ENCODE data around the gene STARD13.

Gene STARD13

DNA sequence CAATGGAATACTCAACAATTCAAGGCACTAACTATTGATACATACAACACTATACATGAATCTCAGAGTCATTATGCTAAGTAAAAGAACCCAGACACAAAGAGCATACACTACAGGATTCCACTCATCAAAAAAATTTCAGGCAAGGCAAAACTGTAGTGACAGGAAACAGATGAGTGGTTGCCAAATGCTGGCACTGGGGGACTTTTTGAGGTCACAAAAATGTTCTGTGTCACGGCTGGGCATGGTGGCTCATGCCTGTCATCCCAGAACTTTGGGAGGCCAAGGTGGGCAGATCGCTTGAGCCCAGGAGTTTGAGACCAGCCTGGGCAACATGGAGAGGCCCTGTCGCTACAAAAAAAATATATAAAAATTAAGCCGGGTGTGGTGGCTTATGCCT, 139.9 kb downstream of the STARD13 start:
- DNase-seq (ENCODE audit: low read depth, low spot score): no peak

DNA sequence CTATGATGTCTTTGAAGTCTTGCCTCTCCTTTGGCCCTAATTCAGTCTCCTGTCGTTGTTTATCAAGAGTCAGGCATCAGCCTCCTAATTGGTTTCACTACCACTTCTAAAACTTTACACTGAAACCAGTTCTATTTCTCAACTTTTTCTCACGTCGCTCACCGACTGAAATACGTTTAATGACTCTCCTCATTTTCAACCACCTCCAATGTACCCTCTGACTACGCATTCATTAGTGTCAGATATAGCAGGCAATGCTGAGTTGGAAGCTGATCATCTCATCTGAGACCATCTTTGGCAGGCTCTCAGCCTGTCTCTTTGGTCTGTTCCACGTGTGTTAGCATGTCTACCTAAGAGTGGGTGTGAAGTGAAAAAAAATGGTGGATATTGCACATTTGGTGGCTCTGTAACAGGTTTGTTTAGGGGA, 141.2 kb downstream of the STARD13 start:
- no peak for DNase-seq (ENCODE audit: low read depth, low spot score)

DNA sequence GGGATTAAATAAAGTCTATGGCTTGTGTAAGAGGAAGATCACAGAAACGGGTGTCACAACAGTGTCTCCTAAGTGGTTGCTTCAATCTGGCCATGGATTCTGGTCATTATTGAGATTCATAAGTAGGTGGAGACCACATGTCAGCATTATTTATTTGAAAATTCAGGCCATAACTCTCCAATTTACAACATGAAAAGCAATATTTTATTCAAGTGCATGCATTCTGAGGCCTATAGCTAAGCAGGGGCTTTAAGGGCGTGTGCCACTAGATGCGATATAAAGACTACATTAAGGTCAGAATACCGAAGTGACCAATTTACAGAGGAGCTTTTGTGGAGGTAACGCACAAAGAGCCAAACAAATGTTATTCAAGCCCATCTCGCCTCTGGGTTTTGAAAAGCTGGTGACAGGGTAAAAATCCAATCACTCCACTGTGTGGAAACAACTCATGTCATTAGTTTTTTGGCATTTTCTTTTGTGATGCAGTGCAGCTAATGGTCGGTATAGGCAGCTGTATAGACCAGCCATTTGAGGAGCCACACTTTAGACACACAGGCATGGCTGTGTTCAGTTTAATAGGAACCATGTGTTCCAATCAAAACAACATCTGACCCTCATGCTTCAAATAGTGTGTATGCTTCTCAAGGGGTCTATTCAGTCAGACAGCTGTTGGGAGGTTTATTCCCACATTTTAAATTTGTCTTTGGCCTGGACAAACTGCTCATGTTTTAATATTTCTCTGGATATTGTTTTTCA, 145.6 kb downstream of the STARD13 start:
- DNase-seq (ENCODE audit: low read depth, low spot score): no peak

DNA sequence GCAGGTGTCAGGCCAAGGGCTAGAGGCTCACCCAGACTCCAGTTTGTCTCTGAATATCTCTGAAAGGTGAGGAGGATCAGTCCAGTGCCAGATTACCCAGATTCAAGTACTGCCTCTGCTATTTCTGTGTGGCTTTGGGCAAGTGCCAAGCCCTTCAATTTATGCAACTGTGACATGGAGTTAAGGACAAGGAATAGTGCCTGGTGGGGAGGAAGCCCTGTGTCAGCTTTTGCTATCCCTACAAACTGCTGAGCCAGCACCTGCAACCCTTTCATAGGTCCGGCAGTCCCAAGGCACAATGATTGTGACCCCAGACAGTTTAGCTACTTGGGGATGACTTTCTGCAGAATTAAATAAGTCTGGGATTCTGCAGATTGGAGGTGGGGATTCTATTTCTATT, 146.4 kb downstream of the STARD13 start:
- no peak for DNase-seq (ENCODE audit: low read depth, low spot score)

DNA sequence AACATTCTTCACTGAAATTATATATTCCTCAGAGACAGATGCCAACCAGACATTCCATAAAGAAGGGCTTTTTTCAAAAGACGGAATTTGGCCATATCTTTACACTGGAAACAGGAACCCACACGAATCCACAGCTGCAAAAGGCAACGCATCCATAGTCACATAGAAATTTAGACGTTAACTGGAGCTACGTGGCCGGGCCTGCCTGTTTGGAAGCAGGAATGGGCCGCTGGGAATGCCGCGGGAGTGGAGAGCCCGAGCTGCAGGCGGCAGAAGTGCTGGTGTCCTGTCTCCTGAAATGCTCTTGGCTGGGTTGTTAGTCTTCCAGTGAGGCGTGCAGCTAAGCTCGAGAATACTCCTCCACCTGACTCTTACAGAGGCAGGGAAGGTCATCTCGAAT, 147.1 kb downstream of the STARD13 start:
- DNase-seq (ENCODE audit: low read depth, low spot score): no peak

DNA sequence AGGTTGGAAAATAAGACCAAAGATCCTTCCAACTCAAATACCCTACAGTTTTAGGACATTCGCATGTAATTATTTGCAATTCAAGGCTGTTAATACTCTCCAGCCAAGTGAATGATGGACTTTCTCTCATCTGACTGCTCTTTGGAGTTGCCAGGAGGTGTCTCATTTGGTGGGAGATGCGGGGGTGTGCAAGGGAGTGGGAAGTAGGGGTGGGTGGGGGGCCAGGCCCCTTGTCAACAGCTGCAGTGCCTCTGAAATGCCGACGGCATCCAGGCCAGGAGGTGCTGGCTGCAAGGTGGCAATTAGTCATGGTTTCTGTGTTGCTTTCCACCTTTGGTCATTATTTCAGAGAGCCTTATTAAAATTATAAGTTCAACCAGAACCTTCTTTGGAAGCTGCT, 147.8 kb downstream of the STARD13 start:
- no peak for DNase-seq (ENCODE audit: low read depth, low spot score)

DNA sequence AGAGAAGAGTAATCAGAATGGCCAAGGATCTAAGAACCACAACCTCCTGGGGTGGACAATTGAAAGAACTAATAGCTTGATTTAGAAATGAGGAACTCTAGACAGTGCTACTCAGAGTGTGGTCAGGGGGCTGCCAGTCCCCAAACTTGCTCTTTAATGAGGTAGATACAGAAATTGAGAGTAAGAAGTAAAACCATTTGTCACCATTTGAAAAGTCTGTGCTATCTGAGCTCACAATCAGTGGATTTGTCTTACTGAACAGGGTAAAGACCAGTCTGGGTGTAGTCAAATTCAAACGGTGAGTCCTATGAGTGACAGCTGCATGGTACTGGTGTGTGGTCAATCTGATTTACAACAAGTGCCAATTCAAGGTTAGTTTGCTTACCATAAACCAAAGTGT, 150.5 kb downstream of the STARD13 start:
- DNase-seq (ENCODE audit: low read depth, low spot score): no peak

DNA sequence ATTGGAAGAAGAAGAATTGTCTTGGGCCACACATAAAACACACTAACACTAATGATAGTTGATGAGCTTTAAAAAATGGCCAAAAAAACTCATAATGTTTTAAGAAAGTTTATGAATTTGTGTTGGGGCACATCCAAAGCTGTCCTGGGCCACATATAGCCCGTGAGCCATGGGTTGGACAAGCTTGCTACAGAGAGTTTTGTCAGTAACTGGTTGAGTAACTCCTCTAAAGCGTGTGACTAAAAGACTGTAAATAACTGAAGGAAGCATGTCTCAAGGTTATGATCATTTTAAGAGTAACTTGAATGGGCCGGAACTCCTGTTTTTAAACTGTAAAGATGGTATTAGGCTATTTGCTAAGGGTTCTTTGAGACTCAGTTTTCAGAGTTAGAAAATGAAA, 151.3 kb downstream of the STARD13 start:
- DNase-seq (ENCODE audit: low read depth, low spot score): no peak

DNA sequence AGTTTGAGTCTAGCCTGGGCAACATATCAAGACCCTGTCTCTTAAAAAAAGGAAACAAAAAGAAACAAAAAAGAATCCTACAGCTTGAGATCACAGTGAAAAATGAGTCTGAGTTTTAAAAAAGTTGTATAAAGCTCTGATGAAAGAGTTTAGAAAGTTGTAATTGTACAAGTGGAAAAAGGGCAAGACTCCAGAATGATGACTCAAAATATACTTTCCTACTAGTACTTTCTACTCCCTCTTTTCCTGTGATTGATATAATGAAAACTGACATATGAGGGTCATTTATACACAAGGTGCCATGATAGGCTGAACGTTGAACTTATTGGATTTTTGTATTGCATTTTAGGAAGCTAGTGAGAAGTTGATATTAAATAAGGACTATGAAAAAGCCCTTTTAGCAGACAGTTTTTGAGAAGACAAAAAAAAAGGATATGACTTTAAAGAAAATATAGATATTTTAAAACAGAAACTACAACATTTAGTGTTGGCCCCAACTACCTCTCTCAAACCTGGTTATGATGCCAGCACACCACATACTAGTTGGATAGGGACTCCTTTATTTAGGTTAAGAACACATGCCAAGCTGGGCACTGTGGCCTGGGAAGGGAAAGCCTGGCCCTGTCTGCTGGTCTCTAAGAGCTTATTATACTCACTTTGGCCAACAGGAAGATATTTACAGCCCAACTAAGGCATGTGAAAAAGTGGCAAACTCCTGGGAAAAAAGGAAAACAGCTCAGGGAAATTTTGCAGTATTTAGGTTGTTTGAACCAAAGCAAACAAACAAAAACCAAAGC, 152.7 kb downstream of the STARD13 start:
- DNase-seq (ENCODE audit: low read depth, low spot score): no peak

DNA sequence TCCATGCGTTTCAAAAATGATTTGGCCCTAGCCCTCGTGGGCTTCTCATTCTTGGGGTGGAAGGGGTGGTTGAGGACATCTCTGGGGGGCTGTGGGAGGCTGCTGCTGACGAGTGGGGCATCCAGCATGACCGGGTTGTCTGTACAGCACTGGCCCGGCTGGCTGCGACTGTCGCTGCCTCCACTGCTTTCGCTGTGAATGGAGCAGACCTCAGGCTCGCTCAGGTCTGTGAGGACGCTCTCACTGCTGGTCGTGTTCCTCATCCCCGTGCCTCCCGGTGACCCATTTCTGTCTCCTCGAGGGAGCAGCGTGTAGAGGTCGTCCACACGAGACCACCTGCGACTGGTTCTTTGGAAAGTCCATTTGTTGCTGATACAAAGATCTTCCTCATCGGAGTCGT, 155.7 kb downstream of the STARD13 start:
- no peak for DNase-seq (ENCODE audit: low read depth, low spot score)

DNA sequence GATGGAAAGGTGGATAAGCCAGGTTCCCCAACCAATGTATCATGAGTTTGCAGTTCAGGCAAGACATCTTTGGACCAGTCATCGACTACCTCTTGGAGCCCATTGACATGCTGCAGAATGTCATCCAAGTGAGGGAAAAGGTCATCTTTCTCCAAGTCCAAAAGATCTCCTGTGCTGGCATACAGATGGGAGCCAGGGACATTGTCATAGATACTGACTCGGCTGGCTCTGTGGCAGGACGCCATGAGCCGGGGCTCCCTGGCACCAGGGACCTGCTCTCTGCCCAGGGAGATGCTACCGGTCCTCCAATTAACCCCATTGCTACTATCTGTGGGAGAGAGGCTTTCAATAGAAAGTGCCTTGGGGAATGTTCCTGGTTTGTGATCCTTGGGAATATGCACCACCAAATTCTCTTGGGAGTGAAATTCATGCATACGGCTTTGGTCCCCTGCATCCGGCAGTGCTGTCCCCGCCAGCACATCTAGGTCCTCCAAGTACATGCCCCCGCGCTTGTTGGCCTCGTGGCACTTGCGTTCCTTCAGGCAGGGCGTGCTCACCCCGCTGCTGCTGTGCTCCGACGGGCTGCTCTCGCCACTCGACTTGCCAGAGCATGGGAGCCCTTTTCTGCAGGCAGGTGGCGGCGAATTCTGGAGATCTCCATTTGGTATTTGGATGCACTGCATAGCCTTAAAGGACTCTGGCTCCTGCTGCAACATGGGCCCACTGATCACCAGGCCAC, 156.3 kb downstream of the STARD13 start:
- DNase-seq (ENCODE audit: low read depth, low spot score): no peak

DNA sequence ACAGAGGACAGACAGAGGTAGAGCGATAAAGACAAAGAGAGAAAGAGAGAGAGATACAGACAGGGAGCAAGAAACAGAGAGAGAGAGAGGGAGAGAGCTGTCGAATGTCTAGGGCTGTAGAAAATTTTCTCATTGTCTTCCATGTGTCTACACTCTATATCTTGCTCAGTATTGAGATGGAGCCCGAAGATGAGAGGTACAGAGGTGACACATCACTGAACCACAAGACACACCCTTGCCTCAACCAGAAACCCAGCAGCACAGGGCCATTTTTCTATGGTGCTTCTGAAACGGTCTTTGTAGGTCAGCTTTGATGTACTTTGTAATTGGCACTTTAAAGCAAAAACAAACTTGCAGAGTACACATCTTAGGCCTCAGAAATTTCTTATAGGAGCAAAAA, 157.4 kb downstream of the STARD13 start:
- no peak for DNase-seq (ENCODE audit: low read depth, low spot score)

DNA sequence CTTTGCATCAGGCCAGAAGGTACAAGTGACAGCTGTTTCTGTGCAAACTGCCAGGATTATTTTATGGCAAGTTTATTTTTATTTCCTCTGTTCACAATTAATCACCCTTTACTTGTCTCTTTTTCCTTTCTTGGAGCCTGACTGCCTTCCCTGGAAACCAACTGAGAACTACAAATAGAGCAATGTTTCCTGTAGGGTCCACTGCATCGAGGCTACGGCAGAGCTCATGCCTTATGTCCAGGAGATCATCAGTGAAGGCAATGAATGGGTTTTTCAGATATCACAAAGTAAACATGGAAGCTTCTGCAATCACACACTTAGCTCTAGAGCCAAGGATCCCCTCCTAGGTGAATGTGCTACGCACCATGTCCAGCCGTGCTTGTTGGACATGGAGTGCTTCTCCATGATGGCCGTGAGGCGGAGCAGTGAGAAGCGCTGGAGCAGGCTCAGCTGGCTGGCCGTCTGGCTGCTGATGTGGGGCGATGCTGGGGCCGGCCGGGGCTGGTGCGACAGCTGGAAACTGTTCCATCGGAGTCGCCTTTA, 158.5 kb downstream of the STARD13 start:
- DNase-seq (ENCODE audit: low read depth, low spot score): no peak

DNA sequence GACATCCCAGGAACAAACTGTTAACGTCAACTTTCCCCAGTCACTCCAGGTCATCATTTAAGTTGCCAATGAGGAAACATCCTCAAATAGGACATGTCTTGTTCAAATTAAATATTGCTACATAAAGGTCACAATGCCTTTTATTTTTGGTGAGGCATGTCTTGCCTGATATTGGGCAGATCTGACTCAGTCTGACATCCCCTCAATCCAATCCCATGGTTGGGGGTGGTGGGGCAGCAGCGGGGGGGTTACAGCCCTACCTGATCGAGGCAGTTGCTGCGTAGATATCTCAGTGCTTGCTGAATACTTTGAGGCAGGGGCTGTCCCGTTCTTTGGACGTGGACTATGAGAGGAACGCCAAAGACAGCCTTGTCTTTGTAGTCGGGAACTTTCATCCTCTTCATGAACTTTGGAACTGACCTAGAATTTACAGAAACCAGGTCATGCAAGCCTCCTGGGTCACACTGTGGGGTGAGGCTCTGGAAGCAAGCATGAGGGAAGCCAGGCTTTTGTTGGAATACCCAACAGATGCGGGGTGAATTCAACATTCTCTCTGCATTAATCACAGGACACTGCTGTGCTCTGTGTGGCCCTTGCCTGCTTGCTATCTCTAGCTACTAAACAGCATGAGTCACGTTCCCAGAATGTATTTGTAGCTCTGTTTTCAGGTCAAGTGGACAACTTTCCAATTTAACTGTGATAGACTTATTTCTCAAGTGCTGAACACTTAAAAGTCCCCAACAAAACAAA, 159.6 kb downstream of the STARD13 start:
- DNase-seq (ENCODE audit: low read depth, low spot score): no peak

DNA sequence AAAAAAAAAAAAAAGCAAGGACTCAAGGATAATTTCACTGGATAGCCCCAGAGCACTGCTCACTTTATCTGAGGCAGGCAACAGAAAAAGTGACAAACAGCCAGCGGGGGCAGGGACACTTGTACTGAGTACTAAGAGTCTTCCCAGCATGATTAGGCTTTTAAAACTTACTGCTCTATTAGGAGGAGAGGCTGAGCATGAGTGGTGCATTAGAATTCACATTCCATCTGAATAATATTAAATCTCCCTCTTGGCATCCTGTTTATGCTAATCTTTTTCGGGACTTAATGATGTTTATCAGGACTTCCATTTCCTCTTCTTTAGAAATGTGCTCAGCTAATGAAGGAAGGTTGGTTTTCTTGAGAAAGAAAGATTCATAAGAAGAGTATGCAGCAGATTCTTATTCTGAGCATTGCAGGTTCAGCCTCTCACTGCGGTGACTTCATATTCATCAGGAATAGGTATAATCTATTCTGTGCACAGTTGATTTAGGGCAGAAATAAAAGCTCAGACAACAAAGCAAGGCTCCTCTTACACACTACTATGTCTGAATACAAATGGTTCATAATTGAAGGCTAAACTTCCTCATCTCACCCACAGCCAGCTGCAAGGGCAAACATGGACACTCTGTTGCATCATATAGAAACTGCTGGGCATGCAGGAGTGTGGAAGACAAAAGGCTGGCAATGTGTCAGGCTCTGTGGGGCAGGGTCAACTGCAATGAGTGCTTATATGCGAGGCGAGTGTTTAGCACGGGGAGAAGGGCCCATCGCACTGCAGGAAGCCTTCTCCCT, 162.3 kb downstream of the STARD13 start:
- DNase-seq (ENCODE audit: low read depth, low spot score): no peak

DNA sequence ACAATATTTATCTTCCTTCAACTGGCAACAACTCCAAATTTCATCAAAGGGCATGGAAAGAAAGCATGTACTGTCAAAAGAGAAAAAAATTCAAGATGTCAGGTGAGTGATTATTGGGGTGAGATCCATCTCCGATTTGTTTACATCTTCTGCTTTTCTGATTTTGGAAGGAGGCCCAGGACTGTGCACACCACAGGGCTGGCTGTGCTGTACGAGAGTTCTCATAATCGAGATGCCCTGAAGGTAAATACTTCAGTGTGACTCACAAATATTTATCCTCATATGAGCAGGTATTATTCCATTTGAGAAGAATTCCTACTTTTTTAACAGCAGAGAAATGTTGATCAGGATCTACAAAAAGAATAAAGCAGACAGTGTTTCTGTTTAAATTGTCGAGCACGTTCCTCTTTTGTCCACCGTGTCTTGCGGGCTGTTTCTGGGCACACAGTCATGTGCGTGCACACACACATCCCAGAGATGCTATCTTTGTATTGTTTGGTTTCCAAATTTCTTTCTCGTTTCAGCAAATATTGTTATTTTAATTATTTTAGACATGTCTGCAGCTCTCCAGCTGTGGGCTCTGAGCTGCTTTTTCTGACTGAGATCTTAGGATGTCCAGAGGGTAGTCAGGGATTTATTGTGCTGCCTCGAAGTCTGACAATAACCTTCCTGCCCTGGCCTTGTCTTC, 165.6 kb downstream of the STARD13 start:
- DNase-seq (ENCODE audit: low read depth, low spot score): no peak

DNA sequence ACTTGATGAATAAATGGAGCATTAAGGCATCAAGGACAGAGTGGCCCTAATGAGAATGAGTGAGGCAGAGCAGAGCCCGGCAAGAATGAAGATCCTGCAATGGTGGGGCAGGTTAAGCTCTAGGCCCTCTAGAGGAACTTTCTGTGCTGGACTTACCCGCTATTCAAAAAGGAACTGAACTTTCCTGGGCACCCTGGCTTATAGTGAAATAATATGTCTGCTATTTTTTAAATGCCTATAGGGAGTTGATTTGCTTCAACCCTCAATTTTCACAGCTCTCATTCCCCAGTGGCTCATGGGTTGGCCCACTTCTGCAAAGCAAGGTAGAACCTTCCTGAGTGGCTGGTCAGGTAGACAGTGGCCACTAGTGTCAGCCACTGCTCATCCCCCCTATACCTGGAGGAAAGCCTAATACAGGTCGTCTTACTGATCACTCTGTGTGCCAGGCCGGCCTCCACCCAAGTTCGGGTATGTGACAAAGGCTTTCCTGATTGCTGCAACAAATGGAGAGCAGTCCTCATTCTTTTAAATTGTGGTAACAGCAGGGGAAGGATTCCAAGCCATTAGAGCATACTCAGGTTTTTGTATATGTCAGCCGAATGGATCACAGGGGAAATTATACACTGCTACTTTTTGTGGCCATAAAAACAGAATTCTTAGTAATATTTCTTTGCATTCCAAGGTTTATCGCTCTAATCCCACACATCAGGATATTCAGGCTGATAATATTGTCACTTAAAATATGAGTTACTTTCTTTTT, 166.4 kb downstream of the STARD13 start:
- no peak for DNase-seq (ENCODE audit: low read depth, low spot score)

DNA sequence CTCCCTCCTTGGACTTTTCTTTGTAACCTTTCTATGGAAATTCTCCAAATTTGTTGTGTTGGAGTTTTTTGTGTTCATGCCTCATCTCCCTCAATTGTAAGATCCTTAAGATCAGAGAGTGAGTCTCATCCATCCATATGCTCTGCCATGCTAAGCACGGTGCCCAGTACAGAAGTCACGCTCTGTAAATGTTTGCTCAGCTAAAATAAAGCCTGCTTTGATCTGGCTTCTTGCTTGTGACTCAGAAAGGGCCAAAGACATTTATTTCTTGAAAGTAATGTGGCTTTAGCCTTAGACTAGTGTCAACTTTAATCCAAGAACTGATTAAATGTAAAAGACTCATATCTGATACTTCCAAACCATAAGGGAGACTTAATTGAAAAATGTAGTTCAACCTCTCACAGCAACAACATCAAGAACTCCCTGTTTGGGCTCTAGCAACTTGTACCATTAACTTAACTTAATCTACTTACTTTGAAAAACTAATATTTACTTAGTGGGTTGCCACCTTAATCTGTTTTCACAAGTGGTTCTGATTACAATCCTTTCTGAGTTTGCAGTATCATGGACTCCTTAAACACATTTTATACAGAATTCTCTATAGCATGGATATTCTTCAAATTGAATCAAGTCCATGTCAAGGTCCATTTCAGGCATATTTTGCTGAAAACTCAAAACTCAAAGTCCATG, 169.1 kb downstream of the STARD13 start:
- DNase-seq (ENCODE audit: low read depth, low spot score): no peak

DNA sequence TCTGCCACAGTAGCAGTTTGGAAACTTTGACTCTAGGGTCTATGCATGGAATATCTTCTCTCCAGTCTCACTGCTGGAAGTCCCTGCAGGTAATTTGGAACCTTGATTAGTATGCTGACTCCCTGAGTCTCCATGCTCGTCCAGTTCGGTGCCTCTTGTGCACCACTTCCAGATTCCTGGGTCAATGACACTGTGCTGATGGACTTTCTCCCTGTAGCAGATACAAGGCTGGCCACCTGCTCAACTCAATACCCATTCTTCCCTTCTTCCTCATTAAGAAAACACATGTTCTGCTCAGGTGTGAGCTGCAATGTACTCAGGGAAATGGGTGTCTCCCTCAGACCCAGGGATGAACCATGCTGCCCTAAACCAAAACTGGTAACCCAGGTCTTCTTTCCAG, 170.3 kb downstream of the STARD13 start:
- no peak for DNase-seq (ENCODE audit: low read depth, low spot score)

All from activated CD4-positive, CD25-positive, alpha-beta regulatory T cell treated with anti-CD3 and anti-CD28 coated beads, Interleukin-2, amount 50 U/mL, for 16 hours (primary cell).